MV-4-11 (cell line): ENCODE results near the gene PIK3AP1.
"Not testable (repeated sequence)": the region's sequence is repeated elsewhere in the genome, so short reads cannot be mapped to it uniquely, and the experiment has no call there.

ENCODE experiments used
- DNase-seq: peaks from one replicate; lab custom pipeline; 2025; lab: John Stamatoyannopoulos, UW

The PIK3AP1 gene

GRCh38 chr10:96577069-96577468, 143.2 kb downstream of the PIK3AP1 start:
- DNase-seq, result no peak

GRCh38 chr10:96576277-96576980, 143.9 kb downstream of the PIK3AP1 start:
- DNase-seq, result peak; percentile 59

- not testable (repeated sequence) for DNase-seq
Measured at GRCh38 chr10:96574564-96574963, 145.8 kb downstream of the PIK3AP1 start.

- DNase-seq, result no peak
Measured at GRCh38 chr10:96573036-96573435, 147.3 kb downstream of the PIK3AP1 start.

- DNase-seq, result no peak
Measured at GRCh38 chr10:96570983-96571964, 149.0 kb downstream of the PIK3AP1 start.

GRCh38 chr10:96570511-96570910, 149.8 kb downstream of the PIK3AP1 start:
- DNase-seq, result no peak

GRCh38 chr10:96568402-96568801, 151.9 kb downstream of the PIK3AP1 start:
- DNase-seq, result no peak

GRCh38 chr10:96565774-96566173, 154.5 kb downstream of the PIK3AP1 start:
- no peak for DNase-seq

- no peak for DNase-seq
Measured at GRCh38 chr10:96560966-96561887, 159.1 kb downstream of the PIK3AP1 start.

GRCh38 chr10:96560489-96560888, 159.8 kb downstream of the PIK3AP1 start:
- no peak for DNase-seq

- no peak for DNase-seq
Measured at GRCh38 chr10:96556003-96556402, 164.3 kb downstream of the PIK3AP1 start.

- DNase-seq, result no peak
Measured at GRCh38 chr10:96555330-96555729, 165.0 kb downstream of the PIK3AP1 start.

- DNase-seq, result no peak
Measured at GRCh38 chr10:96548589-96548988, 171.7 kb downstream of the PIK3AP1 start.

GRCh38 chr10:96545558-96545957, 174.8 kb downstream of the PIK3AP1 start:
- not testable (repeated sequence) for DNase-seq
